GM18861 (cell line): Measurements from ENCODE around the gene LRRC74A.

Experiments
- ATAC-seq: cut with Tn5 transposase; IDR thresholded peaks from one replicate; pipeline ENCODE4 v1.9.1; 2021; ENCODE audit not compliant: unreplicated experiment

LRRC74A gene

DNA sequence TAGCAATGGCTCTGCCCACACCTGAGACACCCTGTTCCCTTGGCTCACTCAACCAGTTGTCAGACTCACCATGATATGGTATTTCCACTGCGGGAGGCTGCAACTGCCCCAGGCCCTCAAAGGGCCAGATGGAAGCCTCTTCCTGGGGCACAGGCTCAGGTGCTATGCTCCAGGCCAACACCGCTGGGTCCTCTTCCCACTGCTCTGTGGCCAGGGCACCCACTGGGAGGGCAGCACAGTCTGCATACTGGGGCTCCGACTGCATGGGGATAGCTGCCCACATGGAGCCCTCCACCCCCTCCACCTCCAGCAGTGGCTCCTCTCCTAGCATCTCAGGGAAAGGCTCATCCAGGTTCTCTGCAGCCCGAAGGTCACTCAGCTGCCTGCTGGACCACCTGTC lies 17.2 kb upstream of the LRRC74A start:
- ATAC-seq = no peak

DNA sequence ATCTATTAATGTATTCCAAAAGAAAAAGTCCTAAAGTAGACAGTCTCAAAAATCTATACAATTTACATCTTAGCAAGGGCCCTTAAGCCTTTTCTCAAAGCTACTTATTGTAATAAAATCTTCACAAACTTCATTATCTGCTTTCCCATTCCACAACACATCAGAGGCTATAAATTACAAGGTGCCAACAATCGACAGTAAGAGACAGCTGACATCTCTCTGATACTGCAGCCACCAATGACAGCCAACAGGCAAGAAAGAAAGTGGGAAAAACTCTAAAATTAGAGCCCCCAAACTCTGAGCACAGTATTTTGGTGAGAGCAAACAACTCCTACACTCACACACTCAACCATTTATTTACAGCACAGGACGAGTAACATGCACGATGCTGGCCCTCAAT lies 15.7 kb upstream of the LRRC74A start:
- ATAC-seq = no peak

DNA sequence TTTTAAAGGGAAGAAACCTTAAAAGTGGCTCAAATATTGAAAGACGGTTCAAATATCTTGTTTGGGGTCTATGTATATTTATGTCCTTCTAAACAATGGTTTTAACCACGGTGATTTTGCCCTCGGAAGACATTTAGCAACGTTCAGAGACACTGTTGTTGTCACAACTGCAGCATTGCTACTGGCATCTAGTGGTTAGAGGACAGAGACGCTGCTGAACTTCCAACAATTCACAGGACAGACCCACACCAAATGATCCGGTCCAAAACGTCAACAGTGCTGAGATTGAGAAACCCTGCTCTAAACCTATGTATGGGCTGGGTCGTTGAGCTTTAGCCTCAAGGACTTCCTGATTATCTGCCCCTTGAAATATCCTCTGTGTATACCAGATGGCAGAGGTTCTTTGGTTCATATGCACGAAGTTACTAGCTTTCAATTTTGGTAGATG lies 15.2 kb upstream of the LRRC74A start:
- ATAC-seq = peak; percentile 36

DNA sequence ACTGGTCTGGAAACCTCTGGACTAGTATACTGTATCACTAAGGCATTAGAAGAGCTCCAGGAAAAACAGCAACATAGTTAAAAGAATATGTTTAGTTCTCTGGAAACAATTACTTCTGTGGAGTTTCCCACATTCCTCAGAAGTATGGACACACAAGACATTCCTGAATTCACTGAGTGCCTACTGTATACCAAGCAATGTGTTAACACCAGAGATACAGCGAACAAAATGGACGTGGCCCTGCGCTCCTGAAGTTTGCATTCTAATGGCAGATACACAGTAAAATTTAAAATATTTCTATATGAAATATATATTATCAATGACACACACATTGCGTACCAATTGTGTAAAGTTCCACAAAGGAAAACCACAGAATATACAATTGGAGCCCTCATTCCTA lies 14.6 kb upstream of the LRRC74A start:
- no peak for ATAC-seq

DNA sequence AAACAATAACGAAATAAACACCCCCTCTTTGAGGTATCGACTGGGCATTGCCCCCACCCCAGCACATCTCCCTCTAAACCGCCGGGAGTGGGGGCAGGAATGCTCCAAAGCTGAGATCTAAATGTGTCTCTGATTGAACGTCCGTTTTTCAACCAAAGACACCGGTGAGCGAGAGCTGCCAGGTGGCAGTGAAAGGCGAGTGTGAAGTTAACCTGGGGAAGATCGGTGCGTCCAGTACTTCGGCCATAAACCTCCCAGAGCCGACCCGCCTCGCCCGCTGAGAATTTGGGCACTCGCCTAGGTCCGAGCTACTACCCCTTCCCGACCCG lies 14.2 kb upstream of the LRRC74A start:
- no peak for ATAC-seq

DNA sequence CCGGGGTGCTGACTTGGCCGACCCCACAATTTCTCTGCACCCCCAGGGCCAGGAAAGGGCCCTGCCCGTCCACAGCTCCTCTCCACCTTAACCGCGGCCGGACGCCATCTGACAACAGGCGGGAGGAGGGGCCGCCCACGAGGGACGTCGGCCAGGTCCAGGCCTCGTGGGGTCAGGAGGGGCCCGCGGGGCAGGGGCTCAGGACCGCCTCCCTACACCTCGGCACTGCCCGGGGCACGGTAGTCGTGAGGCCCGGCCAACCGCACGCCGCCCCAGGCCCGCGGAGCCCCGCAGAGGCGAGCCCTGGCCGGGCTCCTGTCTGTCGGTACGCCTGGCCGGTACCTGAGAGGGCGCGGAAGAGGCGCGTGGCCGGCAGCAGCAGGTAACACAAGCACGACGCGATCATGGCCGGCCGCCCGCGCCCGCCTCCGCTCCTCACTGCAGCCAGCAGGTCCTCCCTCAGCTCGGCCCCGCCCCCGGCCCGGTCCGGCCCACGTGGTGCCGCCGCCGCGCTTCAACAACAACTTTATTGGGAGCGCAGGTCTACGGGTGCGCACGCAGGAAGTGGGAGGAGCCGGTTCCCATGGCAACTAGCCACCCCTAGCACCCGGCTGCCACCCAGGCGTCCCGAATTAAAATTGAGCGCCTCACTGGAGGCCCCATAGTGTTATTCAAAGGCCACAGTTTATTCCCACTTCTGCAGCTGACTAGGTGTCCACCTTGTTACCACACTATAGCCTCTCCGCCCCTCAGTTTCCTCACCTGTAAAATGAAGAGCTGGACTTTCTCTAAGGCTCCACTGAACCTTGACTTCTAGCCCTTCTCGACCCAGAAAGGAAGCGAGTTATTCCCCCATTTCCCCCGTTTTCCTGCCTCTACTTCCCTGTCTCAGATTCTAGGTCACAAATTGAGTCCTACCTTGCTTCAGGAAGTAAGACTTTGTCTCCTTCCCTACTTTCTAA lies 13.5 kb upstream of the LRRC74A start, which contains the start of gene ANGEL1:
ANGEL1 (minus strand) TSS at position 461 of the 962 bp plus-strand sequence; CDS start at position 406, 55 bp downstream.
- ATAC-seq = peak; percentile 60

DNA sequence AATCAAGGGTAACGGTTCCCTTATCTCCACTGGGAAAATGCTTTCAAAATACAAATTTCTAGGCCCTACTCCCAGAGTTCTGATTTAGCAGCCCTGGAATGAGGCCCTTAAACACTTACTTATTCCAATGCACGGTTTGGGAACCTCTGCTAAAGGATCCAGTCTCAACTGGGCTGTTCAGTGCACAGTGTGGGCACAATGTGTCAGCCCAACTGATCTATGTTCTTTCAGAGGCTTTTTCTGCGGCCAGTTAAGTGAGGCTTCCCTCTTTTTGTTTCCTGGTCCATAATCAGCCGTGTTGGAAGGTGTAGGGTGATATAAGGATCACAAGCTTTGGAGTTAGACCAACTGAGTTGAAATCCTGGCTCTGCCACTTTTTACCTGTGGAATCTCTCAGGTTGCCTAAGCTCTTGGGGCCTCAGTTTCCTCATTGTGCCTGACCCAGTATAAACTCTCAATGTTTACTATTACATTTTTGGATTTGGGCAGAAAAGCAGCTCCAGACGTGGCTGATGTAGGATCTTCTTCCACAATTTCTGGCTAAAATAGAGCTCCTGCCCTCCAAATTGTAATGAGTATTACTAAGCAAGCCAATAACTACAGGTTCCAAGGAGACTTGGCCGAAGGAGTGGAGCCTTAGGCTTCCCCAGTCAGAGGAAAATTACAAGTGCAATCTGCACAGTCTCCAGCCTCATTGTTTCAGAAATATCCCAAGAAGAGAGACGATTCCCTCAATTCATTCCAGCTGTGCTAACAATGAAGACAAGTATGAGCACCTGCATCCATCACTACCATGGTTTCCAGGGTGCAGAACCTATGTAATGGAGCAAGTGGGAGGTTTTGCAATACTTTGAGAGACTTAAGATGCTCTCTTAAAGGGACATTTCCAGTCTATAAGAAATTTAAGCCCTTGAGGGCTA lies 11.2 kb upstream of the LRRC74A start:
- ATAC-seq = no peak

DNA sequence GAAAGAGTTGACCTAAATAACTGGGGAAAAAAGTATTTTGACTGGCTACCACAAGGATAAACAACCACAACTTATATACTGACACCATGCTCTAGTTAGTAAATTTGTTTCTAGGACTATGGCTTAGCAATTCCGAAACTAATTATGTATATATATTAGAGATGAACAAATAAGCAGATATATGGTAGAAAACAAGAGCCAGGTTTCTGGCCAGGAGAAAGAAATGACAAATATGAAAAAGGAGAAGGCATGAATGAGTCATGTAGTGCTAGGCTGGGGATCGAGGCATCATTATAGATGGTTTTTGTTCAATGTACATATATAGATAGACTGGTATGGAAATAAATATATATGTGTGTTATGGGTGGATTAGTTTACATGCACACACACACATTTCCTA lies 5.5 kb upstream of the LRRC74A start:
- no peak for ATAC-seq

DNA sequence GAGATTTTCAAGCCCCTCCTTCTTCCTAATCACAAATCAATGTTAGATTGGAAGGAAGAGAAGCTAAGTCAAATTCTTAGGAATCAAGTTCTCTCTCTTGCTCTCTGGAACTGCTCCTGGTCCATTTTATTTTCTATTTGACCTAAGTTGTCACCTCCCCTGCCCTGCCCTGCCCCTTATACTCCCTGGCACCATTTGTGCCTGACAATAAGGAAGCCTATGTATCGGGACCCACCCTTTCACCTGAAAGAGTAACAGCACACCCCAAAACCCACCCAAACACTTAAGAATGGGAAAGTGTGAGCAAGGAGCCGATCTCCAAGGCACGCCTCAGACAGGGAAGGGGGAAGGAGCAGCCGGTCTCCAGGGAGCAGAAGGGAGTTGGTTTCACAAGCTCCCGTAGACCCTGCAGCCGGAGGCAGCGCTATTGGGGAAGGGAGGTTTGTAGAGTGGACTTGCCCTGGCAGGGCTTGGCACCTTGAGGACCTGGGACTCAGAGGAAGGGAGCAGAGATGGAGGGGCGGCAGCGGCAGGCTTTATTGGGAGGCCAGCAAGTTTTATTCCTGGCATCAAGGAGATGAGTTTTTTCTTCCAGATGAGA lies 1.6 kb downstream of the LRRC74A start:
- no peak for ATAC-seq

DNA sequence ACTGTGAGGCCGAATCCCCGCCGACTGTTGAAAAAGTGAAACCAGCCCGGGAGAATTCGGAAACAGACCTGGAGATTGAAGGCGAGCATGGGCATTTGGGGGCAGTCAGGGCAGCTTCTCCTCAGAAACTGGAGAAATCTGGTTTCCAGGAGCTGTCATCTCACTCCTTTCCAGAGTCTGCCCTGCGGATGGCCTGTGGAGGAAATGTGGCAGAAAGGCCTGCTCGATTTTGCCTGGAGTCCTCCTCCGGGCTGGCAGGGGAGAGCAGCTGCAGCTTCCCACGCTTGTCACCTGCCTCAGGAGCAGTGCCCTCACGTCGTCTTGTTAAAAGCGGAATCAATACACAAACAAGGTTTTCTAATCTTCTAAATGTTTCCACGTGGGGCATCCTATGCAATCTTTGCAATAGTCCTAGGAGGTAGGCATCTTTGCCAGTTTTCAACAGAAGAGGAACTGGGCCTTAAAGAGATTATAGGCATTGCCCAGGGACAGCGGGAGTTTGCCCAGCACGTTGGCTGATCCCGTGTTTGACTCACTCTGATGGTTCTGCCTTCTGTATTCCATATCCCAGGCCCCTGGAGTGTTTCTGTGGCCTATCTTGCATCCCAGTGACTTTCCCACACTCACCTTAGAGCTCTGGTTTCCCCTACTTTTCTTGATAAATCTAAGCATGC lies 2.3 kb downstream of the LRRC74A start:
- ATAC-seq = no peak

DNA sequence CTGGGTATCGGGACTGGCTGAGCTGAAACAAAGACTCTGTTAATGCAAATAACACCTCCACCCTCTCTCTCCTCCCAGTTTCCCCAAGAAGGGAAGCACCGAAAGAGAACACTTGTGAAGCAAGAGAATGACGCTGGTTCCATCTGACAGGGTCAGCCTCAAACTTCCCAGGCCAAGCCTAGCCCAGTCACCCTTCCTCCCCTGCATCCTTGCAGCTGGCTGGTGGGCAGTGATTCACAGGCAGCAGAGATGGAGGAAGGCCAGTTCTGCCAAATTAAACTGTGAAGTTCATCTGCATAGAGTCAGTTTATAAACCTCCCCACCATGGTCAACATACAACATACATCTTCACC lies 2.8 kb downstream of the LRRC74A start:
- no peak for ATAC-seq

DNA sequence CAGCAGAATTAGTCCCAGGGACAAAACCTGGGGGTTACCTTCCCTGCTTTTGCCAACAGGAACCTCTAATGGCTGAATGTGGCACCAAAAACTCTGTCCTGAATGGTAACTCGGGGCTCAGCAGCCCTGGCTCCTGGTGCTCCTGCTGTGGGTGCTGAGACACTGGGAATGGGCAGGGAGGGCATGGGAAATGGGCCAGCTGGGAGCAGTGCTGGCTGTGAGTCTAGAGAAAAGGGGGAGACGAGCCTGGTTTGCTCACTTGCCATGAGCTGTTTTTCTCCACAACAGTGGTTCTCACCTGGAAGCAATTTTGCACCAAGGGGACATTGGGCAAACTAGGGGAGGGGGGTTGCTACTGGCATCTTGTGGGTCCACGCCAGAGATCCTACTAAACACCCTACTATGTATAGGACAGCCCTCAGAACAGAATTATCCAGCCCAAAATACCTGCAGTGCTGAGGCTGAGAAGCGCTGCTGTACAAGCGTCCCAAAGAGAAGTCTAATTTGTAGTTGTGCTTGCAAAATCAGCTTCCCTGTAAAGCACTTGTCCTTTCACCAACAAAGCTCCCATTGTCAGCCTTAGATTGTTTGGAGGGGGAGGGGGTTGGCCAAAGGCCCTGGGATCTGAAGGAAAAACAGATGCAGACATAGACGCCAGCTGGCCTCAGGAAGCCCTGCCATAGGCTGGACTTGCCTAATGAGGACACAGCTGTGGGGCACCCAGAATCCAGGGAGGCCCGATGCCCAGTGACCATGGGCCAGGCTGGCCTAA lies 3.6 kb downstream of the LRRC74A start:
- no peak for ATAC-seq

DNA sequence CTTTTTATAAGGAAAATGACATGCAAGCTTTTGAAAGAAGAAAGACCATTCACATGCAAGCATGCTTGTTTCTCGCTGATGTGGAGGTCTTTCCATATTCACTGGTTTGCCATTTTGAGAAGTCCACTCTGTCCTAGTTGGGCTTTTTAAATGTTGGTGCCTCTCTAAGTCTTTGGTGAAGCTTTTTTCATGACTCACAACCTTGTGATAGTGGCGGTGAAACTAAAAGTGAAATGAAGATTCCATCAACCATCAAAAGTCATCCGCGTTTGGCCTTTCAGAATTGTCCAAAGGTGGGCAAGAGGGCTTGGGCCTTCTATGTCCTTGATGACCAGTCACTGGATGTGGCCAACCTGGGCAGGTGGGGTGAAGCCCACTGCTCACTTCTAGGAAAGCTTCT lies 4.3 kb downstream of the LRRC74A start:
- no peak for ATAC-seq

DNA sequence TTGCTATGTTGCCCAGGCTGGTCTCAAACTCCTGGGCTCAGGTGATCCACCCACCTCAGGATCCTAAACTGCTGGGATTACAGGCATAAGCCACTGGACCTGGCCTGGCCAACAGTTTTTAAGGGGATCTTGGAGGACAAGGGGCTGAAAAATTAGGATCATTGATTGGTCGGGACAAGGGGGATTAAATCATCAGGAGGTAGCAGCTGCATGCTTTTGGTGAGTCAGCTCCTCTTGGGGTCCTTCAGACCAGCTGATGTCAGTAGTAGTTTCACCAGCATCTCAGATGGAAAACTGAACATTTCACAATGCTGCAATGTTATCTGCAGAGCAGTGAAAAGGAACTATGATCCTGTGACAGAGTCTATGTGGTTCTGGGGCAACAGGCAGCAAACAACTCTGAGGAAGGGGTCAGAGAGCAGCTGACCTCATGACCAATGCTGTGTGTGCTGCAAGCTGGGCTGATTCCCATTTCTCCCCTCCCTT lies 6.3 kb downstream of the LRRC74A start:
- no peak for ATAC-seq

DNA sequence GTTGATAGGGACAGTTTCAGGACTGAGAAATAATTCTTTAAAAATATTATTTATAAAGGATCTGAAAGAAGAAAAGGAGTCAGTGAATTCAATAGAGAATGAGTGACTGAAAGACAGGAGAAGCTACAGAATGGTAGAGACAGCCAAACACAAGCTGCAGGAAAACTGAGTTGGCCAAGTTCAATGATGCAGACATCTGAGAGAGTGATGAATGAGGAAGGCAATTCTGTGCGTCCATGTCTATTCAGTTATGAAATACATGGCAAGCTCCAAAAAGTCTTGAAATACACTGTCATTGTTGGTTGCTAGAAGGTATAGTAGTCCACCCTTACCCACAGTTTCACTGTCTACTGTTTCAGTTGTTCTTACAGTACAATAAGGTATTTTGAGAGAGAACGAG lies 6.8 kb downstream of the LRRC74A start:
- ATAC-seq = no peak

DNA sequence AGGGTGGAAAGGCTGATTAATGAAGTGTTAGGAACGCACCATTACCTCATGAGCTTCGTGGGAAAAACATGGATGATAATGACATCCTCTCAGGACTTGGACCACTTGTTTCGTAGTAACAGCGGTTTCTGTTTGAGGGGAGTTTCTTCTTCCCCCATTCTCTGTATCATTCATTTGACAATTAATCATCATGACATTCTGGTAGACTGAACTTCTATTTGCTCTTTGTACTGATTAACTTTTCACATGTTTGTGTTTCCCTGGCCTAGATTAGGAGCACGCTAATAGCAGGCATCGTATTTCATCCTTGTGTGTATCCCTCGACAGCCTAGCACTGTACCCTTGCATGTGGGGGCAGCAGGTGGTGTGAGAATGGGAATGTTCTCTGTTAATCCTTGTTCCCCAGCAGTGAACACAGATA lies 8.0 kb downstream of the LRRC74A start:
- no peak for ATAC-seq

DNA sequence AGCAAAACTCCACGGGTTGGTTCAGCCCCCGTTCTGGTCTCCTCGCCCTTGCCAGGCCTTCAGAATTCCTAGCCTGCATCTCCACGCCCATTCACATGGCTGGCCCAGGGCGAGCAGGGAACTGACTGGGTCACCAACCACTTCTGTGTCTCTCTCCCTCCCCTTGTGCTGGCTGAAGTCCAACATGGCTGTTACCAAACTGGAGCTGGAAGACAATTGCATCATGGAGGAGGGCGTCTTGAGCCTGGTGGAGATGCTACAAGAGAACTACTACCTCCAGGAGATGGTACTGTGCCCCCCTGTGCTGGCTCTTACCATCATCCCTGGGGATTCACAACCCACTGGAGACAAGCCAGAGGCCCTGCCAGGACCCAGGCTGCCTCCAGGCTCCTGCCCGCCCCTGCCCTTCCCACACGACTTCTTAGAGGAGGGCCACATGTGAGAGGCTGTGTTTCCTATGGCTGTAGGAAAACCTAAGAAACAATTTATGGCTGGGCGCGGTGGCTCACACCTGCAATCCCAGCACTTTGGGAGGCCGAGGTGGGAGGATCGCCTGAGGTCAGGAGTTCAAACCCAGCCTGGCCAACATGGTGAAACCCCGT lies 9.9 kb downstream of the LRRC74A start:
- no peak for ATAC-seq

DNA sequence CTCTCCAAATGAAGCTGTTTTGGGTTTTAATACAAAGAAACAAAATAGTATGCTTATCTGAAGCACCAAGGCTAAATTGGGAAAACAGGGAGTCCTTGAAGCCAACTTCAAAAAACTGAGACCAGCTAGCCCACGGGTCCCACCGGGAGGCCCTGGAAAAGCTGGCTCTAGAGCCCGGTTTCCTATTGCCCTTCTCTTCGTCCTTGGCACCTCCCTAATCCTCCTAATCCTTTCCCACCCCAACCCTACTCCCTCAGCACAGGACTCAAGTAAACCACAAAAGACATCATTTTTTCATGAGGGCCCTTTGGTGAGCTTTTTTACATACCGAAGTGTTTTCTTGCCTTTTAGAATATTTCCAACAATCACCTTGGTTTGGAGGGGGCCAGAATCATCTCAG lies 11.3 kb downstream of the LRRC74A start:
- ATAC-seq = no peak

DNA sequence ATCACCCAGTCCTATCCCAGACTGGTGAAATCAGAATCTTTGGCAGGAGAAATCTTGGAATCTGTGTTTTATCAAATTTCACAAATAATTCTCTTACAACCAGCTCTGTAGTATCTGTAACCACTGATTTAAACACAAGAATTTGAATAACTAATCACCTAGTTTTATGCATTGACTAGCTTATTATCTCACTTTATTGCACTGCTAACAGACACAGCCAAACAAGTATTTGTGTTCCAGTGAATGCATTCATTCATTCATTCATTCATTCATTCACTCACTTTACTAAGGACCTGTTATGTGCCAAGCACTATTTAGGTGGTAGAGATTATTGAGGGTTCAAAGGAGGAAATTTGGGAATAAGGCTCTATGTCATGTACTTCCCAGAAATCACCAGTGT lies 16.2 kb downstream of the LRRC74A start:
- ATAC-seq = no peak

DNA sequence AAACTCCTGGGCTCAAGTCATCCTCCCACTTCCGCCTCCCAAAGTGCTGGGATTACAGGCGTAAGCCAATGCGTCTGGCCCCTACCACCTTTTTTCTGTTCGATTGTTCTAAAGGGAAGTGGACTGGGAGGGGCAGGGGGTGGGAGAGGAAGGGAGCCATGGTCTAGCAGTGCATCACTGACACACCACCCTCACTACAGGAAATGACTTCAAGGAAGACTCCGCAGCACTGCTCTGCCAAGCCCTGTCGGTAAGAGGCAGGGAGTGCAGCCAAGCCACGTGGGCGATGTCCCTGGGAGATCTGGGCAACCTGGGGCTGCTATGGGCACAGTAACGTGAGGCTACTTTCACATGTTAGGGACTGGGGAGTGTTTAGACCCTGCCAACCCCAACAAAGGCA lies 18.0 kb downstream of the LRRC74A start:
- no peak for ATAC-seq
